OCI-LY7 (cell line): ENCODE data around the gene TRPM3. TPM values are rescaled to one million over a fixed set of nuclear protein-coding genes. Genes with fewer than 3 reads are reported as not detected.

ENCODE experiments used
- BruUV-seq: library from RNA; stranded (reverse); fragments of 400-500 nt; replicated peaks from 2 replicates; lab custom pipeline; 2021; lab: Mats Ljungman, UMichigan
- CTCF ChIA-PET: fragments of 300-600 bp; sonication (Branson Sonifier 250); formaldehyde crosslinking; loops from one replicate; lab custom pipeline; 2022; ENCODE audit warnings: antibody characterized with exemption; ENCODE audit not compliant: unreplicated experiment; lab: Charles Lee
- POLR2A ChIA-PET: fragments of 300-600 bp; sonication (Branson Sonifier 250); formaldehyde crosslinking; loops from one replicate; lab custom pipeline; 2022; ENCODE audit warnings: antibody characterized with exemption; lab: Charles Lee
- DNase-seq: peaks from one replicate; pipeline ENCODE4 v3.0.0-alpha.2; 2015; ENCODE audit warnings: low spot score
- H2AFZ ChIP-seq: fragments of 200-600 bp; sonication (generic), shearing (Covaris generic); 2 replicates; pipeline ENCODE4 v1.6.1; 2014; ENCODE audit warnings: mild to moderate bottlenecking, antibody characterized with exemption, low read length, moderate library complexity
- H3K27ac ChIP-seq: fragments of 200-600 bp; sonication (generic); 2 replicates; pipeline ENCODE4 v1.5.1; 2014; ENCODE audit warnings: mixed run types, low read depth, mild to moderate bottlenecking, moderate library complexity, low read length, inconsistent platforms; ENCODE audit not compliant: poor library complexity, severe bottlenecking
- H3K36me3 ChIP-seq: fragments of 200-600 bp; sonication (generic); 2 replicates; pipeline ENCODE4 v1.6.1; 2014; ENCODE audit warnings: mild to moderate bottlenecking, antibody characterized with exemption, low read length, moderate library complexity, mixed read lengths; ENCODE audit not compliant: insufficient read depth
- H3K4me1 ChIP-seq: fragments of 200-600 bp; sonication (generic); 2 replicates; pipeline ENCODE4 v1.5.1; 2014; ENCODE audit warnings: mild to moderate bottlenecking, low read length; ENCODE audit not compliant: insufficient read depth, poor library complexity, severe bottlenecking
- H3K4me2 ChIP-seq: fragments of 200-600 bp; sonication (generic); 2 replicates; pipeline ENCODE4 v1.6.1; 2014; ENCODE audit warnings: mild to moderate bottlenecking, low read length
- H3K4me3 ChIP-seq: fragments of 200-600 bp; sonication (generic); 2 replicates; pipeline ENCODE4 v1.5.1; 2014; ENCODE audit warnings: mild to moderate bottlenecking, low read depth, low read length; ENCODE audit not compliant: poor library complexity, severe bottlenecking
- H3K79me2 ChIP-seq: fragments of 200-600 bp; sonication (generic); 2 replicates; pipeline ENCODE4 v1.6.1; 2016; ENCODE audit warnings: low read depth, mild to moderate bottlenecking, low read length, moderate library complexity, mixed read lengths; ENCODE audit not compliant: insufficient read depth
- H3K9me2 ChIP-seq: fragments of 200-600 bp; sonication (generic); 2 replicates; pipeline ENCODE4 v1.6.1; 2016; ENCODE audit warnings: mild to moderate bottlenecking, low read length, mixed read lengths; ENCODE audit not compliant: insufficient read depth
- H3K9me3 ChIP-seq: fragments of 200-600 bp; sonication (generic); 2 replicates; pipeline ENCODE4 v1.6.1; 2014; ENCODE audit warnings: mild to moderate bottlenecking, mixed run types, low read length, mixed read lengths
- H4K20me1 ChIP-seq: fragments of 200-600 bp; sonication (generic); 2 replicates; pipeline ENCODE4 v1.6.1; 2014; ENCODE audit warnings: mild to moderate bottlenecking, antibody characterized with exemption, low read length, moderate library complexity, mixed read lengths; ENCODE audit not compliant: insufficient read depth
- CTCF ChIP-seq: fragments of 200-600 bp; sonication (generic); conservative IDR thresholded peaks from 2 replicates; pipeline ENCODE4 v1.5.1; 2014; ENCODE audit warnings: mild to moderate bottlenecking, antibody characterized with exemption, low read length, moderate library complexity, mixed read lengths
- EZH2phosphoT487 ChIP-seq: fragments of 200-600 bp; sonication (generic); IDR thresholded peaks from 2 replicates; pipeline ENCODE4 v1.6.1; 2018; ENCODE audit warnings: low read depth, borderline replicate concordance, mild to moderate bottlenecking, mixed run types, antibody characterized with exemption, low read length, moderate library complexity, mixed read lengths
- intact Hi-C: fragments of 100-400 bp; cut with micrococcal nuclease; formaldehyde crosslinking; loops from one replicate; pipeline ENCODE4 v1.10.0; 2022; ENCODE audit not compliant: unreplicated experiment
- total RNA-seq, 2 experiments: library from RNA; depleted of rRNA in 1 of 2; stranded (reverse); fragments of >200 nt in 1 of 2; shearing (Covaris generic) in 1 of 2; gene quantifications; 2 replicates each; pipeline ENCODE4 v1.2.3, GENCODE V29; 2014 to 2022

The TRPM3 gene
- total RNA-seq, 2 experiments from 2014 or later: not detected

- no TSS peak for BruUV-seq
- ChIA-PET CTCF (no interaction called here), POLR2A (no interaction called here)
- Histone ChIP-seq H3K4me1 (no peaks in the 10 kb centered on the region), H4K20me1 (no peaks in the 10 kb centered on the region), H3K4me3 (no peak overlapping the region), H3K4me2 (no peak overlapping the region), H3K79me2 (no peaks in the 10 kb centered on the region), H3K36me3 (no peaks in the 10 kb centered on the region), H3K9me3 (no peaks in the 10 kb centered on the region), H2AFZ (no peak overlapping the region), H3K27ac (no peak overlapping the region), H3K9me2 (no peaks in the 10 kb centered on the region)
- TF ChIP-seq EZH2phosphoT487 (no peak), CTCF (no peak)
- intact Hi-C loops: no loop called here
- DNase-seq: no peak
Observed at GRCh38 chr9:70749066-70749465, 372.4 kb downstream of the TRPM3 start.

GRCh38 chr9:70747261-70747718, 374.1 kb downstream of the TRPM3 start:
- ChIA-PET CTCF (no interaction called here), POLR2A (interaction anchor here (0.7 kb wide), 1 partner anchor 65 kb away, joined by 3 read pairs; no protein-coding TSS in a partner anchor)
- TF ChIP-seq EZH2phosphoT487: no peak
- no peak for TF ChIP-seq CTCF
- H3K79me2 ChIP-seq: no peaks in the 10 kb centered on the region
- DNase-seq: no peak
- H4K20me1 ChIP-seq: no peaks in the 10 kb centered on the region
- H3K36me3 ChIP-seq: no peaks in the 10 kb centered on the region
- H3K9me2 ChIP-seq: no peaks in the 10 kb centered on the region
- BruUV-seq: no TSS peak
- H3K4me1 ChIP-seq: no peaks in the 10 kb centered on the region
- H3K9me3 ChIP-seq: no peaks in the 10 kb centered on the region
- no peak overlapping the region for H3K4me2 ChIP-seq
- no peak overlapping the region for H3K4me3 ChIP-seq
- no peak overlapping the region for H3K27ac ChIP-seq
- no peak overlapping the region for H2AFZ ChIP-seq
- intact Hi-C loops: no loop called here

- H2AFZ ChIP-seq: no peak overlapping the region
- no peaks in the 10 kb centered on the region for H3K4me1 ChIP-seq
- POLR2A ChIA-PET: interaction anchor here (0.7 kb wide), 1 partner anchor 64 kb away, joined by 3 read pairs; no protein-coding TSS in a partner anchor
- H3K4me2 ChIP-seq: no peak overlapping the region
- H3K27ac ChIP-seq: no peak overlapping the region
- H3K9me2 ChIP-seq: no peaks in the 10 kb centered on the region
- H3K9me3 ChIP-seq: no peaks in the 10 kb centered on the region
- DNase-seq: no peak
- no peaks in the 10 kb centered on the region for H3K79me2 ChIP-seq
- CTCF ChIA-PET: no interaction called here
- intact Hi-C loops: no loop called here
- TF ChIP-seq EZH2phosphoT487 (no peak), CTCF (no peak)
- H4K20me1 ChIP-seq: no peaks in the 10 kb centered on the region
- H3K4me3 ChIP-seq: no peak overlapping the region
- no TSS peak for BruUV-seq
- no peaks in the 10 kb centered on the region for H3K36me3 ChIP-seq
Observed at GRCh38 chr9:70746760-70747159, 374.7 kb downstream of the TRPM3 start.
